ENCODE measurements around the gene MTF1.
A peak's percentile ranks its signal among the peaks of the same experiment; 100 is the strongest.

The MTF1 gene

DNA sequence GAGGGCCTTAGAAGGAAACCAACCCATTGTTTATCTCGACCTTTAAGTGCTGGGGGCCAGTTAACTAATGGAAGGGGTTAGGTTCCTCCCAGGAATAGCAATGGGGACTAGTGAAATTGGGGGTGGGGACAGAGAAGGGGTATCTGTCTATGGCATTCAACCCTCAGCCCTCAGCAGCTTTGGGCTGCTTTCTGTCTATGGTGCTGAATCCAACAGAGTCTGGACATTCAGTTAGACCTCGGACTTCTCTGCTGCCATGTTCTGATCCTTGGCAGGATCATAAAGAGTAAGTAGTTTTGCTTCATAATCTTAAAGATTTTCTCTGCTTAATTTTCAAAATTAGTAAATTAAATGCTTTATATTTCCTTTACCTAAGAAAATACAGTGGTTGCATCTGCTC lies 91.9 kb downstream of the MTF1 start:
- DNase-seq: no peak
- TF ChIP-seq POLR2A (IDR thresholded peaks at IDR 0.05; ENCODE audit: low read length) (no peak), GATA1 (IDR thresholded peaks at IDR 0.05; ENCODE audit: low read depth, low read length) (no peak)

DNA sequence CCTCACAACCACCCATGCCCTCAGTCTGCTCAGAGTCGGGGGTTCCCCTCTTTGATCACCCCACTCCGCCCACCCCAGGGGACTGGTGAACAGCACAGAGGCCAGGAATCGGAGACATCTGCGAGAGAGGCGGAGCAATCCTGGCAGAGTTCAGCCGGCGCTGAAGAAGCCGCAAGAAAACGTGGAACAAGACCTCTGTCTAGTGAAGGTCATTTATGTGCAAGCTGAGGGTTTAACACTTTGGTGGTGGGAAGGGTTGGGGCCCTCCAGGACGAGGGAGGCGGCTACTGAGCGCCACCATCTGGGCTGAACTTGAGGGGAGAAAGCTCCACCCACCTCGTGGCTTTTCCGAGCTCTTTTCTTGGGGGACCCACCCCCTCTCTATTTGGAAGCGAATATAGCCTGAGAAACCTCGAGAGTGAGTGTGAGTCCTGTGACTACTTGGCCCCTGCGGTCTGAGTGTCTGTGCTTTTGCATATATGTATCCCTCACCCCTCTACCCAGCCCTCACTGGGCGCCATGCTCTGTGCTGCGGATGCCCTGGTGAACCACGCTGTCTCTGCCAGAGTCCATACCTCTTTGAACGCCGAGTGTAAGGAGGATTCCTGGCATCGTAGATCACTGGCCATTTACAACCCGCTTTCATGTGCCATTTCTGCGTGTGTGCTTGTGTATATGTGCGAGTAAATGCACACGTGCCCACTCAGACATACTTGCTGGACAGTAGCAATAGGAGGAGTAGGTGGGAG lies 93.3 kb downstream of the MTF1 start:
- no peak for DNase-seq

DNA sequence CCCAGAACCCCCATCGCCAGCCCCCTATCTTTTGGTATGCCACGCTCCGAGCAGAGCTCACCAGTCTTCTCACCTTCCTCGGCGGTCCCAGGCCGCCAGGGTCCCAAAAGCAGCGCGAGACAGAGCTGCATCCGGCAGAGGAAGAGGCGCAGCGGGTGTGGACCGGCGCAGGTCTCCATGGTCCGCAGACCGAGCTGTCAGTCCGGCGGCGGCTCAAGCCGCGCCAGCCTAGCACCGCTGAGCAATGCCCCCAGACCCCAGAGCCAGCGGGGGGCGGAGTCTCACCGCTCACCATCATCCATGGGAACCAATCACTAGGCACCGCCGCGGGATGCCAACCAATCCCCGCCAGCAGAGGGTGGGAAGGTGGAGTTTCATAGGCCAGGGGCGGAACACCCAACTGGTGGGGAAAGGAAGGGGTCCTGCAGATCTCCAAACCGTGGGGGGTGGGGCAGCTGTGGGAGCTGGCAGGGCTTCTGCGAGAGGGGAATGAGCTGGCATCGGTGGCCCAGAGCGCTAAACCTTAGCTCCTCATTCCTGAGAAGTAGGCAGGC lies 94.4 kb downstream of the MTF1 start, which contains the start of gene EPHA10:
Gene EPHA10, minus strand, starts transcription at position 233 of the 554 bp plus-strand sequence. Its CDS starts 54 bp downstream, at position 179.
- TF ChIP-seq POLR2A (IDR thresholded peaks at IDR 0.05; ENCODE audit: low read length) (no peak), GATA1 (IDR thresholded peaks at IDR 0.05; ENCODE audit: low read depth, low read length) (no peak)
- DNase-seq: no peak

More for the DNA sequence above, 93.3 kb downstream of the MTF1 start:
- TF ChIP-seq POLR2A (IDR thresholded peaks at IDR 0.05; ENCODE audit: low read length): no peak
- no peak for TF ChIP-seq GATA1 (IDR thresholded peaks at IDR 0.05; ENCODE audit: low read depth, low read length)

DNA sequence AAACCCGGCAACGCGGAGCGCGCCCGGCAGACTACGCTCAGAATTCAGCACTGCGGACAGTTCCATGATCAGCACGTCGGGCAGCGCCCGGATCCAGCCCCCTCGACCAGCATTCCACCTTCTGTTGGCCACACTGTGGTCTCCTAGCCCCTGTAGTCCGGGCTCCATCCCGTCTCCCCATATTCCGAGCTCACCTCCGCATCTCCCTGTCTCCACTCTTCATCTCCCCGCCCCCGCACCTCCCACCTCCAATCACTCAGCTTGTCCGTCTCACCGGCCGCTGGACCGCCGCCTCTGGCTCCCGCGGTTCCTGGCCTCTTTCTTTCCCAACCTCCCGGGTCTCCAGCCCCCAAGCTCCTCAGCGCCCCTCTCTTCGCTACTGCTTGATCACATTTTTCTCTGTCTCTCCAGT lies 95.0 kb downstream of the MTF1 start:
- TF ChIP-seq POLR2A (IDR thresholded peaks at IDR 0.05; ENCODE audit: low read length) (no peak), GATA1 (IDR thresholded peaks at IDR 0.05; ENCODE audit: low read depth, low read length) (no peak)
- peak; percentile 64 to 66 for DNase-seq

DNA sequence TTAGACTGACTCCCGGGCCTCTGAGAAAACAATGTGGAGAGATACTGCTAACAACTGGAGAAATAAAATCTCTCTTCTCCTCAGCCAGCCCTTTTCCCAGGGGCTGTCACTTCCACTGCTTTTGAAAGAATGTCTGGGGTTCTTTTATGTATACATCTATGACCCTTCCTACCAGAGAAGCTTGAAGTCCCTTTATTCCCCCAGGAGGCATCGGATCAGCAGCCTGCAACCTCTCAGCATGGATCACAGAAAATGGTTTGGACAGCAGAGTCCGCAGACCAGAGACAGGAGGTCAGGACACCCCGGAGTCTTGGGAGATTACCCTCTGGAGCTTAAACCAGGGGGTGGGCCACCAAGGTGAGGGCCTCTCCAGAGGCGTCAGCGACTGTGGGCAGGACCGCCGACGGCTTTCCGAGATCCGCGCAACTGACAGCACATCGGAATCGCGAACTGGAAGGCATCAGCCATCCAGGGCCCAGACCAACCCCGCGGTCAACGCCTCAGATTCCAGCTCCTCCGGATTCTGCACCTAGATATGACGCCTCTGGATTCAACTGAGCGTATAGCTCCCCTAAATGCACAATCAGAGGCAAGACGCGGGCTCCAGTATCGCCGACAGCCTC lies 95.5 kb downstream of the MTF1 start:
- no peak for DNase-seq
- TF ChIP-seq POLR2A (IDR thresholded peaks at IDR 0.05; ENCODE audit: low read length) (no peak), GATA1 (IDR thresholded peaks at IDR 0.05; ENCODE audit: low read depth, low read length) (no peak)

DNA sequence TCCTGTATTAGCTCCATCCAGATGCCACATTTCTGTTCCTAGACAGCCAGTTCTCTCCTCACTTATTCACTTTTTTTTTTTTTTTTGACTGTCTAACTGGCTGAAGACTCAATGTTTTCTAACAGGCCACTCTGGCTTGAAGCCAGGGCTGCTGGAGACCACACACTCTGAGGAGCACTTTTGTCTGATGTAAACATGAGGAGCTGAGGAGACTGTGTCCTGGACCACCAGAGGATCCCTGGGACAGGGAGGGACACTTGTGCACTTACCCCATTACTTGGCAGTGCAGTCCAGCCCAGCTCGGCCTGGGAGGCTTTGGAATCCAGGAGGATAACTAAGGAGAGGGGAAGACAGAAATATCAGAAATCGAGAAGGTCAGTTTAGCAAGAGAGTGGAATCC lies 96.9 kb downstream of the MTF1 start:
- no peak for TF ChIP-seq GATA1 (IDR thresholded peaks at IDR 0.05; ENCODE audit: low read depth, low read length)
- no peak for TF ChIP-seq POLR2A (IDR thresholded peaks at IDR 0.05; ENCODE audit: low read length)
- no peak for DNase-seq

DNA sequence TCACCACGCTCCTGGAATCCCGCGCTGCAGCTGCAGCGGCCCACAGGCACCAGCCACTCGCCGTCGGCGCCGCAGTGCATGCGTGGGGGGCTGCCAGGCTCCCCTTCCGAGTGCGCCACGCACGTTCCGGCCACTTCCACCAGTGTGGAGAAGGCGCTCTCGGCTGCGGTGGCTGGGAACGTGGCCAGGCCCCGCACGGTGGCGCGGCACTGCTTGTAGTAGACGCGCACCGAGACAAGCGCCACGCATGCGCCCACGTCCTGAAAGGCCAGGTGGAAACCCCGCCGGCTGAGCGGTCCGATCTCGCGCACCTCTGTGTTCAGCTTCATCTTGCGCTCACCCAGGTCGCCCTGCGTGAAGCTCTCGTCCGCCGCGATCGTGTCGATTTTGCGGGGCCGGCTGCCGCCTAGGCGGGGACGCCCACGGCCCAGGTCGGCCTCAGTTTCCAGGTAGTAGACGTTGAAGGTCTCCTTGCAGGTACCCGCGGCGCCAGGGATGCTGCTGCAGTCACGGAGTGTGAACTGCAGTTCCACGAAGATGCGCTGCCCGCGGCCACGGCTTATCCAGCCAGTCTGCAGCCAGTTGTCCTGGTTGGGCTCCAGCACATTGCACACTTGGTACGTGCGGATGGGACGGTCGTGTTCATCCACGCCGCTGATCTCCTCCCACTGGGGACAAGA lies 97.8 kb downstream of the MTF1 start:
- no peak for DNase-seq
- TF ChIP-seq GATA1 (IDR thresholded peaks at IDR 0.05; ENCODE audit: low read depth, low read length) (no peak), POLR2A (IDR thresholded peaks at IDR 0.05; ENCODE audit: low read length) (no peak)

Data from erythroblast (primary cell).